Measurements from ENCODE around the gene SHROOM3. TPM values are rescaled to one million over a fixed set of nuclear protein-coding genes. Genes with fewer than 3 reads are reported as not detected.

The SHROOM3 gene
- total RNA-seq, 1 donor from 2014 or later: 0.55 TPM

DNA sequence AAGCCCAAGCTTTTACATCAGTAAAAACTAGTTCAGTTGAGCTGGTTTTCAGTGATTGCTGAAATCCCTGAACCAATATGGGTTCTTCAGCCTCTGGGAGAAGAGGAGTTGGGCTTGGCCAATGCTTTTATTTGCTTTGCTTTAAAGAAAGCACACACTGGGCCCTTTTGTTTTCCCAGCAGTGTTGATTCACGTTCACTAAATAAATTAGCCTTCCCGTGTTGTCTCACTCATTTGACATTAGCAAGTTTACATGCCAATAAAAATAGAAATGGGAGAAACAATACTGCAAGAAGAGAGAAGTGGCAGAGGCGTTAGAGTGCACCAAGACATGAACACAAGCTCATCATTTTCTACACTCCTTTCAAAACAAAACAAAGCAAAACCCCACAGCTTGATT, 136.2 kb downstream of the SHROOM3 start:
- ChIA-PET CTCF (no interaction called here), POLR2A (no interaction called here)
- H3K36me3 Mint-ChIP-seq (ENCODE audit: low read depth): no peaks in the 10 kb centered on the region
- ATAC-seq (ENCODE audit: low read depth): no peak
- intact Hi-C loops (cut with micrococcal nuclease): no loop called here
- TF ChIP-seq, protein P1, sequence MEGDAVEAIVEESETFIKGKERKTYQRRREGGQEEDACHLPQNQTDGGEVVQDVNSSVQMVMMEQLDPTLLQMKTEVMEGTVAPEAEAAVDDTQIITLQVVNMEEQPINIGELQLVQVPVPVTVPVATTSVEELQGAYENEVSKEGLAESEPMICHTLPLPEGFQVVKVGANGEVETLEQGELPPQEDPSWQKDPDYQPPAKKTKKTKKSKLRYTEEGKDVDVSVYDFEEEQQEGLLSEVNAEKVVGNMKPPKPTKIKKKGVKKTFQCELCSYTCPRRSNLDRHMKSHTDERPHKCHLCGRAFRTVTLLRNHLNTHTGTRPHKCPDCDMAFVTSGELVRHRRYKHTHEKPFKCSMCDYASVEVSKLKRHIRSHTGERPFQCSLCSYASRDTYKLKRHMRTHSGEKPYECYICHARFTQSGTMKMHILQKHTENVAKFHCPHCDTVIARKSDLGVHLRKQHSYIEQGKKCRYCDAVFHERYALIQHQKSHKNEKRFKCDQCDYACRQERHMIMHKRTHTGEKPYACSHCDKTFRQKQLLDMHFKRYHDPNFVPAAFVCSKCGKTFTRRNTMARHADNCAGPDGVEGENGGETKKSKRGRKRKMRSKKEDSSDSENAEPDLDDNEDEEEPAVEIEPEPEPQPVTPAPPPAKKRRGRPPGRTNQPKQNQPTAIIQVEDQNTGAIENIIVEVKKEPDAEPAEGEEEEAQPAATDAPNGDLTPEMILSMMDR (IDR thresholded peaks at IDR 0.05): no peak
- H3K9me3 Mint-ChIP-seq: no peaks in the 10 kb centered on the region
- peaks cover 18% of the 10 kb centered on the region for H3K27me3 Mint-ChIP-seq
- H3K4me3 Mint-ChIP-seq: no peak overlapping the region
- H3K4me1 Mint-ChIP-seq: no peaks in the 10 kb centered on the region
- no peak overlapping the region for H3K27ac Mint-ChIP-seq
- no peak for DNase-seq

DNA sequence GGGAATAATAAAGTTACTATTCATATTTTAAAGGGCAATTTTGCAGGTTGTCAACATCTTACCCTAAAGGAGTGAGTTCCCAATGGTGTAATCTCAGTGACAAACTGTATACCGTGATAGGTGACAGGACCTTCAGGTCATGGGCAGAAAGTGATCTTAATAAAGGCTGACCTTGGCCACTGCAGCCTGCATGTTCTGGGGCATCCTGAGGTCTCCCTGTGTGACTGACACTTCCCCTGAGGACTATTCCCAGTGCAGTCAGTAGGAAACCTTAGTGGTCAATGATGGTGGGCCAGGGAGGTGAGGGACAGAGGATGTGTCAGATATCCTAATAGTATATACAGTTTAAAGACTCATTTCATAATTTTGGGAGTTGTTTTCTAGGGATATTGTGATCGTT, 137.2 kb downstream of the SHROOM3 start:
- Mint-ChIP-seq H3K27ac (no peak overlapping the region), H3K36me3 (ENCODE audit: low read depth) (no peaks in the 10 kb centered on the region), H3K27me3 (peaks cover 14% of the 10 kb centered on the region), H3K9me3 (no peaks in the 10 kb centered on the region), H3K4me1 (no peaks in the 10 kb centered on the region), H3K4me3 (no peak overlapping the region)
- ChIA-PET POLR2A (no interaction called here), CTCF (no interaction called here)
- DNase-seq (no peak), ATAC-seq (ENCODE audit: low read depth) (no peak)
- TF ChIP-seq, protein P1 (IDR thresholded peaks at IDR 0.05): no peak
- intact Hi-C loops (cut with micrococcal nuclease): no loop called here

DNA sequence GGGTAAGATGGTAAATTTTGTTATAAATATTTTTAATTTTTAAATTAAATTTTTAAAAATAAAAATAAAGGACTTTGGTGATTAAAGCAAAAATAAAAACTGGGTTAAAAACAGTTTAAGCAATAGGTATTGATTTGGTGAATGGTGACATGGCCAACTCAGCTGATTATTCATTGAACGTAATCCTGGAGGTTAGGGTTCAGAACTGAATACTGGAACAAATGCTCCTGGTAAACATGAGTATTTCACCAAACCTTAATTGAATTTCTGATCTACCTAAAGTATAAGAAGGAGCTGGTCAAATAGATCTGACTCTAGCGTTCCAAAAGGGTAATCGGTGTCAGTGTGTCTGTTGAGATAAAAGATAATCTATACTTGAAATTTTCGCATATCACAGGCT, 141.8 kb downstream of the SHROOM3 start:
- no peaks in the 10 kb centered on the region for H3K36me3 Mint-ChIP-seq (ENCODE audit: low read depth)
- CTCF ChIA-PET: no interaction called here
- peaks cover 10% of the 10 kb centered on the region for H3K27me3 Mint-ChIP-seq
- intact Hi-C loops (cut with micrococcal nuclease): no loop called here
- no peak for ATAC-seq (ENCODE audit: low read depth)
- no peaks in the 10 kb centered on the region for H3K4me1 Mint-ChIP-seq
- POLR2A ChIA-PET: no interaction called here
- TF ChIP-seq, protein P1 (IDR thresholded peaks at IDR 0.05): no peak
- H3K27ac Mint-ChIP-seq: no peak overlapping the region
- no peaks in the 10 kb centered on the region for H3K9me3 Mint-ChIP-seq
- DNase-seq: no peak
- no peak overlapping the region for H3K4me3 Mint-ChIP-seq

DNA sequence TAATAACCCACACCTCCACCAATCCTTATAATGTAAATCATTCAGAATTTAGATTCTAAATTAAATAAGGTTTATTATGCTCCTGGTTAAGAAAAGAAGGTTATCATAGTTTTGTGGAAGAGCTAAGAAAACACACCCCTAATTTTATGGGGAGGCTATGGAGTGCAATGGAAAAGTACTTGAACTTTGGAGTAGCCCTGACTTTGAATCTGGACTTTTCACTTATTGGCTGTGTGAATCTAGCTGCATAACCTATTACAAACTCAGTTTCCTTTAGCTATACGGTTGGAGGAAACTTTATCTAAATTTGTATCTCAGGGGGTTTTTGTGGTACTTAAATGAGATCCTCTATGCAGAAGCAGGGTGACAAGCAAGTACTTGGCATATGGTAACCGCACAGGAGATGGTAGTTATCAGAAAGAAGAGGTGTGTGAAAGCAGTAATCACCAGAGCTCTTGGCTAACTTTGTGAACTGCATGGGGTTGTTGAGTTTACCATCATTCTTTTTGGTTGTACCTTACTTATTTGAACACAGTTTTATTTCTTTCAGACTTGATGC, 143.1 kb downstream of the SHROOM3 start:
- H3K4me1 Mint-ChIP-seq: no peaks in the 10 kb centered on the region
- intact Hi-C loops (cut with micrococcal nuclease): no loop called here
- no peak overlapping the region for H3K27ac Mint-ChIP-seq
- TF ChIP-seq, protein P1 (IDR thresholded peaks at IDR 0.05): no peak
- no peaks in the 10 kb centered on the region for H3K9me3 Mint-ChIP-seq
- peaks cover 18% of the 10 kb centered on the region for H3K27me3 Mint-ChIP-seq
- CTCF ChIA-PET: no interaction called here
- H3K36me3 Mint-ChIP-seq (ENCODE audit: low read depth): no peaks in the 10 kb centered on the region
- POLR2A ChIA-PET: no interaction called here
- ATAC-seq (ENCODE audit: low read depth) (no peak), DNase-seq (no peak)
- H3K4me3 Mint-ChIP-seq: no peak overlapping the region

DNA sequence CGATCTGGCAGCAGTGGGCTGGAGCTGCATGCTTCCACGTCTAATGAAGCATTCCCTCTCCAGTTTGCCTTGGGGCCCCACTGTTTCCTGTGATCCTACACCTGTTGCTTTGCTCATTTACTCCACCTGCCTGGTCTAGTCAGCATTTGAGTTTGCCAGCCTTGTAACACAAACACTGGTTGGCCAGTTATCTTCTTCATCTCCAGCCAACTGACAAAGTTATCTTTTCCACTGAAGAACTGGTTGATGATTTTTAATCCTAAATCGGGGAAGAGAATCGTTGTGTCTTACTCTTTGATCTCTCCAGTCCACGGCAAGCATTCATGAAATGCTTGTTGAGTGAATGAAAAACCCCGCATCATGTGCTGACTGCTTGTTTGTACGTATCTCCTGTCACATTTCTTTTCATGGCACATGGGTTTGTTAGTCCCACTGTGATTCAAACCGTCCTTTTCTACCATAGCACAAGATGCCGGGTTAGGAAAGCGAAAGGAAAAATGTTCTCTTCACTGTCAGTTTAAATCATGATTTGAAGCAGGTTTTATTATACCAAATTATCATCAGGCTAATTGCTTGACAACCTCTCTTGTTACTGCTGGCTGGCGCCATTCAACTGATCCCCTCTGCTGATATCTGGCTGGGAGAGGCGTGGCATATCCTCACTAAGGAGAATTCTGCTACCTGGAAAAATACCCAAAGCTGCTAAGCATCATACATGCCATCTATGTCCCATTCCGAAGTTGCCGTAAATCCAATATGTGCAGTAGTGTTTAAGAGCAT, 144.8 kb downstream of the SHROOM3 start:
- H3K4me1 Mint-ChIP-seq: no peaks in the 10 kb centered on the region
- ATAC-seq (ENCODE audit: low read depth) (no peak), DNase-seq (no peak)
- CTCF ChIA-PET: no interaction called here
- intact Hi-C loops (cut with micrococcal nuclease): no loop called here
- peaks cover 22% of the 10 kb centered on the region for H3K27me3 Mint-ChIP-seq
- H3K27ac Mint-ChIP-seq: no peak overlapping the region
- POLR2A ChIA-PET: no interaction called here
- no peaks in the 10 kb centered on the region for H3K9me3 Mint-ChIP-seq
- TF ChIP-seq, protein P1 (IDR thresholded peaks at IDR 0.05): no peak
- H3K4me3 Mint-ChIP-seq: no peak overlapping the region
- no peaks in the 10 kb centered on the region for H3K36me3 Mint-ChIP-seq (ENCODE audit: low read depth)

All from activated B cell treated with CpG ODN at 0.5 μM for 24 hours (primary cell).